GM12864 (cell line): ENCODE results near the gene MTG2.

Experiments used
- DNase-seq: peaks from one replicate; pipeline ENCODE4 v3.0.0-alpha.2; 2011; ENCODE audit warnings: low read depth
- H3K4me3 ChIP-seq: 2 replicates; pipeline ENCODE4 v1.5.1; 2011; ENCODE audit warnings: mild to moderate bottlenecking, low read depth, low read length, control low read depth
- TF ChIP-seq, protein P1 (sequence below): IDR thresholded peaks from 2 replicates; pipeline ENCODE4 v1.5.1; 2011; ENCODE audit warnings: low read depth, mild to moderate bottlenecking, moderate library complexity, low read length, control low read depth, inconsistent platforms; ENCODE audit errors: missing control alignments

Gene MTG2

DNA sequence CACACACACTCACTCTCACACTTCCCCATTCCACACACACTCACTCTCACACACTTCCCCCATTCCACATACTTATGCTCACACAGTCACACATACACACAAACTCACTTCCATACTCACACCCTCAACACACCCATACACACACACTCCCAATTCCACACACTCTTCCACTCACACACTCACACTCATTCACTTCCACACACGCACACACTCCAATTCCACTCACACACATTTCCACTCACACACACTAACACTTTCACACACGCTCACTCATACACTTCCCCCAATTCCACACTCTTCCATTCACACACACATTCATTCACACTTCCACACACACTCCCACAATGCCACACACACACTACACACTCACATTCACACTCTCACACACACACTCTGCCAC lies 47.4 kb downstream of the MTG2 start:
- TF ChIP-seq, protein P1, sequence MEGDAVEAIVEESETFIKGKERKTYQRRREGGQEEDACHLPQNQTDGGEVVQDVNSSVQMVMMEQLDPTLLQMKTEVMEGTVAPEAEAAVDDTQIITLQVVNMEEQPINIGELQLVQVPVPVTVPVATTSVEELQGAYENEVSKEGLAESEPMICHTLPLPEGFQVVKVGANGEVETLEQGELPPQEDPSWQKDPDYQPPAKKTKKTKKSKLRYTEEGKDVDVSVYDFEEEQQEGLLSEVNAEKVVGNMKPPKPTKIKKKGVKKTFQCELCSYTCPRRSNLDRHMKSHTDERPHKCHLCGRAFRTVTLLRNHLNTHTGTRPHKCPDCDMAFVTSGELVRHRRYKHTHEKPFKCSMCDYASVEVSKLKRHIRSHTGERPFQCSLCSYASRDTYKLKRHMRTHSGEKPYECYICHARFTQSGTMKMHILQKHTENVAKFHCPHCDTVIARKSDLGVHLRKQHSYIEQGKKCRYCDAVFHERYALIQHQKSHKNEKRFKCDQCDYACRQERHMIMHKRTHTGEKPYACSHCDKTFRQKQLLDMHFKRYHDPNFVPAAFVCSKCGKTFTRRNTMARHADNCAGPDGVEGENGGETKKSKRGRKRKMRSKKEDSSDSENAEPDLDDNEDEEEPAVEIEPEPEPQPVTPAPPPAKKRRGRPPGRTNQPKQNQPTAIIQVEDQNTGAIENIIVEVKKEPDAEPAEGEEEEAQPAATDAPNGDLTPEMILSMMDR = no peak
- no peak overlapping the region for H3K4me3 ChIP-seq
- DNase-seq = no peak

DNA sequence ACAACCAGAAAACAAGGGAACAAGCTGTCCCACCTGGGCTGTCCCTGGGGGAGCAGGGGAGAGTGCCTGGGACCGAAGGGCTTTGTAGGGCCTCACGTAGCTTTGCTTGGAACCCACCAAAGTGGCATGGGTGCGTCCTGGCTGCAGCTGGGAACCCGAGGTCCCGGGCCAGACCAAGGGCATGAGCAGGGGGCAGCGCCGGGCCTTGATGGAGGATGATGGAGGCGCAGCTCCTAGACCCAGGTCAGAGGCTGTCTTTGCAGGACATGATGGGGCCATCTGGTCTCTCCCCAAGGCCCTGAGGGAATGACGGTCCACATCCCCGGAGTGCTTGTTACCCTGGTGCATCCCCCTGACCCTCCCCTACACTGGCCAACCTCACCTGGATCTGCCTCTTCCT lies 47.9 kb downstream of the MTG2 start:
- DNase-seq = no peak
- TF ChIP-seq, protein P1 = no peak
- no peak overlapping the region for H3K4me3 ChIP-seq

DNA sequence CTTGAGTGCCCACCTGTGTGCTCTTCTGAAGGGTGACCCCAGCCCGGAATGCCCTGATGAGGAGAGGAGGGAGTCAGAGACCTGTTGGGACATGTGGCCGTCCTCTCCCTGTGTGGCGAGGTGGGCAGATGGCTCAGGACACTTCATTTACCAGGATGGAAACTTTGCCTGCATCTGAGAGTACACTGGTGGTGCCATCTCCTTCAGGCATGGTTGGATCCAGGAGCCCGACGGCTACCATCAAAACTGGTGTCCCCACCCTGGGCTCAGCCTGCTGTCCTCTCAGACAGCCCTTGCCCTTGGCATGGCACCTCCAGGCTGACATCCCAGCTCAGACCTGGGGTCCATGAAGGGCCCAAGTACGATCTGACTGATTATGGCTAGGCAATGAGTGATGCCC lies 48.5 kb downstream of the MTG2 start:
- TF ChIP-seq, protein P1 = no peak
- DNase-seq = no peak
- no peak overlapping the region for H3K4me3 ChIP-seq

DNA sequence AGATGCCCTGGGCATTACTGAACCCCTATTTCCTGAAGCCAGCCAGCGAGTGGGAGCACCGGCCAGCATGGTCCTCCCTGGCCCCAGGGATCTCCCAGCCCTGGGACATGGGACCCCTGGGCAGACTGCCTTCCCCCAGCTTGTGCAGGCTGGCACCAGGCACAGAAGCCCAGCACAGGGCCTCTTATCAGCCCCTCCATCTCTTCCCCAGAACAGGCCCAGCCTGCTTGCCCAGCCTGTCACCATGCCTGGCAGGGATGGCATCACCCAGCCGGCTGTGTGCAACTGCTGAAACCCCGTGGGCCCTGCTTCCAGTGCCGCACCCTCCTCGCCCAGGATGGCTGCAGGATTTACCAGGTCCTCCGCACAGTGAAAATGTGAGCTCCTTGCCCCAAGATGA lies 49.4 kb downstream of the MTG2 start:
- no peak for DNase-seq
- TF ChIP-seq, protein P1 = no peak
- H3K4me3 ChIP-seq = no peak overlapping the region

DNA sequence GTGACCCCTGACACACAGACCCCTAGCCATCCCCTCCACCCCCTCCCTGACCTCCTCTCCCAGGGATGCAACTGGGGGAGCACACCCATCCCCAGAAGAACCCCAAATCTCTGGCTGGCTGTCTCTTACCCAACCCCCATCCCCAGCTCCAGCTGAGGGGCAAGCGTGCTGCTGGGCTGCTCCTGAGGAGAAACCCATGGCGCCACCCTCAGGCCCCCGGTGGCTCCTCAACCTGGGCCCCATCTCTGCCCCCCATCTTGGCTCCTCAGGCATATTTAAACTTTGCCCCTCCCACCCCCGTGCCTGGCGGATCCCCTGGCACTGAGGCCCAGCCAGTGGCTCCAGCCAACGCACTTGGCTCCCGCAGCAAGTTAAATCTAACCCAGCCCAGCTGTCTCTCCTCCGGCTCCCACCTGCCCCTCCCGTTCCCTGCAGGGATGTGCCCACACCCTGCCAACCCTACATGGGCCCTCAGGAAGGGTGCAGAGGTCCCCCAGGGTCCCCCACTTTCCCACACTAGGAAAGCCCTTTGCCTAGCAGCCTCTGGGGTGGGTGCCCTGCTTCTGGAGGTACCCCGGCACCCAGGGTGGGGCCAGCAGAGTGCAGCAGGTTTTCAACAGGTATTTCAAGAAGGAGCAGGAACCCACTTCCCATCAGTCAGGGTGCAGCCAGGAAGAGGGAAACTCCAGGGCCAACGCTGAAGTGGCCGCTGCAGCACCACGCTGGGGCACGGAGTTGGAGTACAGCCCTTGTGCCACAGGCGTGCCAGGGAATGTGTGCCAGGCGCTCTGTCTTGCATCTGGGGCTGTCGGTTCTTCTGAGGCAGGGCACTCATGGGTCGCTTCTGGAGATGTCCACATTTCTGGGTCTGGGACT lies 50.2 kb downstream of the MTG2 start:
- DNase-seq = no peak
- H3K4me3 ChIP-seq = no peak overlapping the region
- TF ChIP-seq, protein P1 = no peak

DNA sequence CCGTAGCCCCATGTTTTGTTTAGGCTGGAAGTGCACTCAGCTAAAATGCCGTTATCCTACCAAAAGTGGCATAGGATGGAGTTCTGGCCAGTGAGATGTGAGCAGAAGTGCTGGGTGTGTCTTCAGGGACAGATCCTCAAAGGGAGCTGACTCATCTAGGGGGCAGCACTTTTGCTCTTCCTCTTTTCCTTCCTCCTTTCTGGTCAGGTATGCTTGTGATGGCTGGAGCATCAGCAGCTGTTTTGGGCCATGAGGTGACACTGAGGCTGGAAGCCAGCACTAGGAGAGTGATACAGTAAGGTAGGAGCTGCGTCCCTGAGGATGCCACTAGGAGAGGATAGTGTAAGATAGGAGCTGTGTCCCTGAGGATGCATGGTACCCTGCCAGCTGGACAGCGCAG lies 50.9 kb downstream of the MTG2 start:
- H3K4me3 ChIP-seq = no peak overlapping the region
- DNase-seq = no peak
- TF ChIP-seq, protein P1 = no peak

DNA sequence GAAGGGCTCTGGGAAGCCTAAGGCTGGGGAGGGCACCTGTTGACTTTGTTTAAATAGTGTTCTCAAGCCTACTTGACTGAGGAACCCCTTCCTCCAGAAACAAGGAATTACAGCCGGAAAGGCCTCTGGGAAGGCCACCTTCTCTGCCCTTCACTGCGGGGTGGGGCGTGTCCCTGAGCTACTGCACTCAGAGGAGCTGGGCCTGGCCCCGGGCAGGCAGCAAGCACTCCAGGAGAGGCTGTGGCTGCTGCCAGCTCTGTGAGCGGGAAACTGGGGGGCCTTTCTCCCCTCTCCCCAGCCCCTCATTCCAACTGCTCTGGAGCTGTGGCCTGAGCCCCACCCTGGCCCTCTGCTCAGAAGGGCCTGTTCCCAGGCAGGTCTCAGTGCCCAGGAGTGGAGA lies 51.5 kb downstream of the MTG2 start:
- H3K4me3 ChIP-seq = no peak overlapping the region
- TF ChIP-seq, protein P1 = no peak
- no peak for DNase-seq
